Choroid plexus epithelial cell (primary cell): ENCODE results near the gene CREB5.
"Not testable (repeated sequence)": the region's sequence is repeated elsewhere in the genome, so short reads cannot be mapped to it uniquely, and the experiment has no call there.

Experiments
- DNase-seq: peaks from one replicate; pipeline ENCODE4 v3.0.0-alpha.2; 2010; ENCODE audit warnings: low read depth
- H3K4me3 ChIP-seq: 2 replicates; pipeline ENCODE4 v1.5.1; 2011; ENCODE audit warnings: low read depth, mild to moderate bottlenecking, control low read depth, low read length, moderate library complexity
- TF ChIP-seq, protein P1 (sequence below): conservative IDR thresholded peaks from 2 replicates; pipeline ENCODE4 v1.5.1; 2011; ENCODE audit warnings: low read depth, mild to moderate bottlenecking, control low read depth, inconsistent platforms, low read length, moderate library complexity

The CREB5 gene

DNA sequence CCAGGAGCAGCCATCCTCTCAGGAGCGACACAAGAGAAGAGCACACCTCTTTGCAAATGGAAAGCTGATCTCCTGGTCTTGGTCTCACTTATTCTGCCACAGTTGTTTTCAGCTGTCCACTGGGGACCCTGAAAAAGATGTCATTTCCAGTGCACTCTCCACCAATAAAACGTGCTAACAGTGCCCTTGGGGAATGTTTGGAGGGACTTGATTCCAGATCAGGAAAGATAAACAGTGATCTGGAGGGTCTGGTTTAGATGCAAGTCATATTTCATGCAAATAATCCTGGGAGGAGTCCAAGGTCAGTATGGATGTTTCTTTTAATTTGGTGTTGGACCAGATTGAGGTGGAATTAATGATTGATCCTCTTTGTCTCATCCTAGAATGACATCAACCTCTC lies 185.0 kb downstream of the CREB5 start:
- TF ChIP-seq, protein P1, sequence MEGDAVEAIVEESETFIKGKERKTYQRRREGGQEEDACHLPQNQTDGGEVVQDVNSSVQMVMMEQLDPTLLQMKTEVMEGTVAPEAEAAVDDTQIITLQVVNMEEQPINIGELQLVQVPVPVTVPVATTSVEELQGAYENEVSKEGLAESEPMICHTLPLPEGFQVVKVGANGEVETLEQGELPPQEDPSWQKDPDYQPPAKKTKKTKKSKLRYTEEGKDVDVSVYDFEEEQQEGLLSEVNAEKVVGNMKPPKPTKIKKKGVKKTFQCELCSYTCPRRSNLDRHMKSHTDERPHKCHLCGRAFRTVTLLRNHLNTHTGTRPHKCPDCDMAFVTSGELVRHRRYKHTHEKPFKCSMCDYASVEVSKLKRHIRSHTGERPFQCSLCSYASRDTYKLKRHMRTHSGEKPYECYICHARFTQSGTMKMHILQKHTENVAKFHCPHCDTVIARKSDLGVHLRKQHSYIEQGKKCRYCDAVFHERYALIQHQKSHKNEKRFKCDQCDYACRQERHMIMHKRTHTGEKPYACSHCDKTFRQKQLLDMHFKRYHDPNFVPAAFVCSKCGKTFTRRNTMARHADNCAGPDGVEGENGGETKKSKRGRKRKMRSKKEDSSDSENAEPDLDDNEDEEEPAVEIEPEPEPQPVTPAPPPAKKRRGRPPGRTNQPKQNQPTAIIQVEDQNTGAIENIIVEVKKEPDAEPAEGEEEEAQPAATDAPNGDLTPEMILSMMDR = no peak
- DNase-seq = no peak
- H3K4me3 ChIP-seq = no peak overlapping the region

DNA sequence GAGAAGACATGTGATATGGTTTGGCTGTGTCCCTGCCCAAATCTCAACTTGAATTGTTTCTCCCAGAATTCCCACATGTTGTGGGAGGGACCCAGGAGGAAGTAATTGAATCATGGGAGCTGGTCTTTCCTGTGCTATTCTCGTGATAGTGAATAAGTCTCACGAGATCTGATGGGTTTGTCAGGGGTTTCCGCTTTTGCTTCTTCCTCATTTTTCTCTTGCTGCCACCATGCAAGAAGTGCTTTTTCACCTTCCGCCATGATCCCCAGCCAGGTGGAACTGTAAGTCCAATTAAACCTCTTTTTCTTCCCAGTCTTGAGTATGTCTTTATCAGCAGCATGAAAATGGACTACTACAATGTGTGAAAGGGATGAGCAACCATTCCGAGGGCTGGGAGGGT lies 185.7 kb downstream of the CREB5 start:
- DNase-seq, H3K4me3 ChIP-seq: not testable (repeated sequence)

DNA sequence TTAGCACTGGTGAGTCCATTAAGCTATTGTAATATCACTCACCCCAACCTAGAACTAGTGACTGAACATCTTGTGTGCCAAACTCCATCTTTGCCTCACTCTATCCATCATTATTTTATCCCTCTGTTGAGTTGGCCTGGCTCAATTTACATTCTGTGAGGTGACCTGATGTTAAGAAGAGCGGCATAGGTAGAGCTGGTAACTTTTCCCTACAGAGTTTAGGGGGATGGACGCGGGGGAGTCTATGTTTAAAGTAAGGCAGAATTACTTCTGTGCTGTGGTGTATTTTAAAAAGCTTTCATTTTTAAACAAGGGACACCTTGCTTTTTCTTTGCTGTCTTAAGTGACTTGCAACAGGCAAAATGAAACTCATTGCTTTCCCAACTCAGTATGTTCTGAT lies 186.3 kb downstream of the CREB5 start:
- no peak for DNase-seq
- TF ChIP-seq, protein P1 = no peak
- no peak overlapping the region for H3K4me3 ChIP-seq

DNA sequence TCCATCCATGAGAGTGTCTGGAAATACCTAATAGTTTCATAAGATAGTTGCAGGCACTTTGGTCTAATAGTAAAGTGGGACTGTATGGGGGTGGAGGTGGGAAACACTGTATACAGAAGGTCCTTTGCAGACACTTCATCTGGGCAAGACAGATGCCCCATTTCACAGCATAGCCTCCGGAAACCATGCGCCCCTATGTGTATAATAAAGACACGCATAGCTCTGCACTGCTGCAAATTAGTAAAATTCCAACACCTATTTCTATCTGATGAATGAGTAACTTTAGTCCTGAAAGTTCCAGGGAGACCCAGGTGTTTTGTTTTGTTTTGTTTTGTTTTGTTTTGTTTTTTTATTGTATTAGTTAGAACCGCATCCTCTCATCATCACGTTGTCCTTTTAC lies 187.1 kb downstream of the CREB5 start:
- no peak overlapping the region for H3K4me3 ChIP-seq
- TF ChIP-seq, protein P1 = no peak
- DNase-seq = no peak

DNA sequence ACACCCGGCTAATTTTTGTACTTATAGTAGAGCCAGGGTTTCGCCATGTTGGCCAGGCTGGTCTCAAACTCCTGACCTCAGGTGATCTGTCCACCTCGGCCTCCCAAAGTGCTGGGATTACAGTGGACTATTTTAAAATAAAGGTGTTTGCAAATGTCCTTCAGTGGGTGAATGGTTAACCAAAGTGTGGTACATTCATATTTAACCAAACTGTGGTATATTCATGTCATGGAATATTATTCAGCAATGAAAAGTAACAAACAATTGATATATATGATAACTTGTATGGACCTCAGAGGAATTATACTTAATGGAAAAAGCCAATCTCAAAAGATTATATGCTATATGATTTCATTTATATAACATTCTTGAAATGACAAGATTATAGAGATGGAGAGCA lies 190.0 kb downstream of the CREB5 start:
- DNase-seq = no peak
- H3K4me3 ChIP-seq = no peak overlapping the region
- TF ChIP-seq, protein P1 = no peak

DNA sequence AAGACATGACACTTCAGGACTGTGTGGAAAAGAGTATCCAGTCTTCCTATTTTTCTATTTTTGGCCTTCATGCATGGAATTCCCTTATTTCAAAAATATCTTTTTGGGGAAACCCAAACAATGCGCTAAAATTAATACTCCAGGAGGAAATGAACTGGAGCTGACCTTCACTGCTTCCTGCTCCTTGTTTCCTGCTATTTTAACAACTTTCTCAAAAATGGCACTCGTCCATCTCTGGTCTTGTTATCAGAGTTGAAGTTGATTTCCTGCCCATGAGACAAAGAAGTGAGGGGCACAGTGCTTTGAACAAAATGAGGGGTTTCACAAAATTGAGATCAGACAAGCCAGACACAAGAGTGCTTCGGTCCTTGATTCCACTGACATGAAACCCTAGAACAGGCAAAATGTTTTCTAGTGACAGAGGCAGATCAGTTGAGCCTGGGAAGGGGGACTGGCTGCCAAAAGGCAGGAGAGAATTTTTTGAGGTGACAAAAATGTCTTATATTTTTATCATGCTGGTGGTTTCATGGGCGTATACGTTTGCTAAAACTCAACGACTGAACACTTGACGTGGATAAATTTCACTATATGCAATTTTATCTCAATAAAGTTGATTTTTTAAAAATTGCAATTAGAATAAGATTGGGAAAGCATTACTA lies 193.2 kb downstream of the CREB5 start:
- TF ChIP-seq, protein P1 = no peak
- no peak overlapping the region for H3K4me3 ChIP-seq
- no peak for DNase-seq

DNA sequence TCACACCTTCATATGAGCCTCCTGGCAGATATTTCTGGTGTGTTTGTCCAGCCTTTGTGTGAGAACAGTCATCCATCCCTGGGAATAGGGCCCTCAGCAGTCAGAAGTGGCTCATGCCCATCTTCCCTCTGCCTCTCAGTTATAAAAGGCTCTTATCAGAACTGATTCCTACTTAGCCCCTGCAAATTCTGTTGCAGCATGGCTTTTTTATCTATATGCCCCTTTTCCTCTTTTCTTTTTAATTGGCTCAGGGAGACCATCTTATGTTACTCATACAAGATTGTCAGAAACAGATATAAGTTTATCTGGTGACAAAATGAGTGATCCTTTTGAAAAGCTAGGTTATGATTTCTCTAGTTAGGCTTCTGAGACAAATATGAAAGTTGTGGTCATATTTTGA lies 194.1 kb downstream of the CREB5 start:
- DNase-seq = no peak

More for the DNA sequence above, 194.1 kb downstream of the CREB5 start:
- no peak overlapping the region for H3K4me3 ChIP-seq
- TF ChIP-seq, protein P1 = no peak
